Dendritic cell treated with granulocyte-macrophage colony-stimulating factor and Interleukin-4, amounts not matched to agents 40 ng/mL and 50 ng/mL, for 4 days (primary cell): ENCODE data around the gene RYR3.
"Not testable (repeated sequence)": the region's sequence is repeated elsewhere in the genome, so short reads cannot be mapped to it uniquely, and the experiment has no call there.

Experiments used
- H3K27ac Mint-ChIP-seq: one replicate; pipeline ENCODE4 v1.8.0; 2022; ENCODE audit warnings: mild to moderate bottlenecking, mixed read lengths
- H3K27me3 Mint-ChIP-seq: one replicate; pipeline ENCODE4 v1.8.0; 2022; ENCODE audit warnings: mild to moderate bottlenecking, mixed read lengths
- H3K36me3 Mint-ChIP-seq: one replicate; pipeline ENCODE4 v1.8.0; 2022; ENCODE audit warnings: low read depth, mixed read lengths
- H3K4me1 Mint-ChIP-seq: one replicate; pipeline ENCODE4 v1.8.0; 2022; ENCODE audit warnings: low read depth, mixed read lengths
- H3K4me3 Mint-ChIP-seq: one replicate; pipeline ENCODE4 v1.8.0; 2022; ENCODE audit warnings: mild to moderate bottlenecking, moderate library complexity, mixed read lengths
- H3K9me3 Mint-ChIP-seq: one replicate; pipeline ENCODE4 v1.8.0; 2022; ENCODE audit warnings: mixed read lengths
- intact Hi-C: fragments of 100-400 bp; cut with micrococcal nuclease; formaldehyde crosslinking; loops from one replicate; pipeline ENCODE4 v1.15.0; 2022

Gene RYR3

DNA sequence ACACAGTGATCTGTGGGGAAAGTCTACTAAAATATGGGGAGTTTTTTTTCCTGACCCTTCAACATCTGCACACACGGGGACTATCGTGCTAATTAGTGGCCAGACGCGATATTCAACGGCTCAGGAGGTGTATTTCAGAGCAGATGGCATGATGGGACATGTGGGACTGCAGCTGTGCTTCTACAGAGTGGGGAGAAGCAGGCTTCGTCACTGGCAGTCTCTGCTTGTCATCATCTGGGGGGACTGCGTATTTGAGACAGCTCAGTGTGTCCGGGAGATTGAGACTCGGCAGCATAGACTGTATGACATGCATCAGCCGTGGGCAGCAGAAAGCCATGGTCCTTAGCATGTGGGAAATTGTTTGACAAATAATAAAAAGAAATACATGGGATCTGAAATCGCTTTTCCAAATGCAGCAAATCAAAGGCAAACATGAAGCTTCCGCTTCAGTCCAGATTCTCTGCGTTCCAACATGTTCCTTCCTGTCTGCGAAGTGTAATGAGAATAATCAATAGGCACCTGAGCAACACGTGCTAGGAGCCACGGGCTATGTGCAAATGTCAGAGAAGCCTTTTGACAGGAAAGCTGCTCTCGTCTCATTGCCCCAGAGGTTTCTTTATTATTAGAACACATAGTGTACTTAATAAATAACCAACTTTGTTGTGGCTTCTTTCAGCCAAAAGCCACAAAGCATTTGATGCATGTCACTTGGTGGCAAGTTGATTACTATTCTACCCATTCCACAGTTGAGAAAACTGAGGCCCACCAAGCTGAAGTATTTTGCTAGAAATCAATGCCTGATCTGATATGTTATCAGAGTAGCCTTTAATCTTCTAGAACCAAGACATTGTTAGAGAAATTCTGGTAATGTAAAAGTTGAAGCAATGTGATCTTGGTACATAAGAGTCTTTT is 276.3 kb downstream of the RYR3 start:
- Mint-ChIP-seq H3K4me3 (no peak overlapping the region), H3K27me3 (no peaks in the 10 kb centered on the region), H3K27ac (no peak overlapping the region), H3K36me3 (no peaks in the 10 kb centered on the region), H3K9me3 (no peaks in the 10 kb centered on the region), H3K4me1 (no peaks in the 10 kb centered on the region)
- intact Hi-C loops: no loop called here

DNA sequence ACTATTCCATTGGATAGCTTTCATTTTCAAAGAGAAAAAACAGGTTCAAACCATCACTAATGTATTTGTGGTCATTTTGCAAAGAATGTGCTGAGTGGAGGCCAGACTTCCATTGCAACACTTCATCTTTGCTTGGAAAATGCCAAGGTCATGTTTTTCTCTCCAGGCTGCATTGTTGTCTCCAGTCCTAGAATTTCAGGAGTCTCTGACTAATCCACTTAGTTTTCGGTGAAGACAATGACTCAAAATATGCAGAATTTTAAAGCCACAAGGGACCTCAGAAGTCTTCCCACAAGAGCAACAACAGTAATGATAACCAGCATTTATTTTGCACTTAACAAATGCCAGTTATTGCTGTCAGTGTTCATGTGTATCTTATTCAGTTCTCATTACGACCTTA is 277.0 kb downstream of the RYR3 start:
- H3K27ac Mint-ChIP-seq: no peak overlapping the region
- no peaks in the 10 kb centered on the region for H3K36me3 Mint-ChIP-seq
- H3K9me3 Mint-ChIP-seq: no peaks in the 10 kb centered on the region
- H3K27me3 Mint-ChIP-seq: no peaks in the 10 kb centered on the region
- intact Hi-C loops: no loop called here
- no peaks in the 10 kb centered on the region for H3K4me1 Mint-ChIP-seq
- H3K4me3 Mint-ChIP-seq: no peak overlapping the region

DNA sequence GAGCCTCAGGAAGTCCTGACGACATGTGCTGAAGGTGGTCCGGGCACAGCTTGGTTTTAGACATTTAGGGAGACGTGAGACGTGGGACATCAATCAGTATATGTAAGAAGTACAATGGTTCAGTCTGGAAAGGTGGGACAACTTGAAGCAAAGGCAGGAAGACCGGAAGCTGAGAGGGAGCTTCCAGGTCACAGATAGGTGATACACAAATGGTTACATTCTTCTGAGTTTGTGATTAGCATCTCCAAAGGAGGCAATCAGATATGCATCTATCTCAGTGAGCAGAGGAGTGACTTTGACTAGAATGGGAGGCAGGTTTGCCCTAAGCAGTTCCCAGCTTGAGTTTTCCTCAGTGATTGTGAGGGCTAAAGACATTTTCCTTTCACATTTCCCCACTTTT is 282.1 kb downstream of the RYR3 start:
- no peaks in the 10 kb centered on the region for H3K9me3 Mint-ChIP-seq
- no peaks in the 10 kb centered on the region for H3K4me1 Mint-ChIP-seq
- intact Hi-C loops: no loop called here
- H3K36me3 Mint-ChIP-seq: no peaks in the 10 kb centered on the region
- H3K4me3 Mint-ChIP-seq: no peak overlapping the region
- H3K27me3 Mint-ChIP-seq: no peaks in the 10 kb centered on the region
- no peak overlapping the region for H3K27ac Mint-ChIP-seq

DNA sequence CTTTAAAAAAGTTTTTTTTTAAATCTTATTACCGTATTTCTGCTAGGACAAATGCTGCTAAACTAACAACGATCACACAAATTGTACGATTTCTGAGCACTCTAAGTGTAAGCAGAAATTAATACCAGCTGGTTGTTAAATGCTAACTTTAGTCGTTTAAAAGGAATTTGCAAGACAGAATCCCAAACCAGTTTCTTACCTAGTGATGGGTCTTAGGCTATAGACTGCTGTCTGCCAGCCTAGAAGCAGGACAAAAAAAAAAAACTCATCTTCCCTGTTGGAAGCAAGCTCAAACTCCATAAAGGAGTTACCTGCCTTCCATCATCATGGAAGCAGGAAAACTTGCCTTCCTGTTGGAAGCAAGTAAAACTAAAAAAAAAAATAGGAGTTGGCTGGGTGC is 287.6 kb downstream of the RYR3 start:
- intact Hi-C loops: not testable (repeated sequence)

DNA sequence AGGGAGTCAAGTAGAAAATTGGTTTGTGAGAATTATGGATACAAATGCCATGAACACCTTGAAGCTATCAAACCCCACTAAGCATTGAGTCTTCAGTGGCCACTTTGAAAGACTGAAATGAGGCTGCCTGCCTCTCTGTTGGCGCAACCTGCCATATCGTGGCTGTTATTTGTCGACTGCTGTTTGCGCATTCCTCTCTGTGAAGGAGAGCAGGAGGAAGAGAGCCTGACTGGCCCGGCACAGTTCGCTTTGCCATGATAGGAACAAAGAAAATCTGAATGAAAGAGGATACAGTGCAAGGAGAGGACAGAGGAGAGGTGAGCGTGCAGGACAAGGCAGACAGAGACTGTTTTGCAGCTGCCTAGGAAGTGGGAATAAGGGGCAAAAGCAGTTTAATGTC is 289.4 kb downstream of the RYR3 start:
- H3K27ac Mint-ChIP-seq: no peak overlapping the region

More for the DNA sequence above, 287.6 kb downstream of the RYR3 start:
- not testable (repeated sequence) for H3K4me1 Mint-ChIP-seq, H3K36me3 Mint-ChIP-seq, H3K27me3 Mint-ChIP-seq, H3K9me3 Mint-ChIP-seq, H3K4me3 Mint-ChIP-seq, H3K27ac Mint-ChIP-seq

DNA sequence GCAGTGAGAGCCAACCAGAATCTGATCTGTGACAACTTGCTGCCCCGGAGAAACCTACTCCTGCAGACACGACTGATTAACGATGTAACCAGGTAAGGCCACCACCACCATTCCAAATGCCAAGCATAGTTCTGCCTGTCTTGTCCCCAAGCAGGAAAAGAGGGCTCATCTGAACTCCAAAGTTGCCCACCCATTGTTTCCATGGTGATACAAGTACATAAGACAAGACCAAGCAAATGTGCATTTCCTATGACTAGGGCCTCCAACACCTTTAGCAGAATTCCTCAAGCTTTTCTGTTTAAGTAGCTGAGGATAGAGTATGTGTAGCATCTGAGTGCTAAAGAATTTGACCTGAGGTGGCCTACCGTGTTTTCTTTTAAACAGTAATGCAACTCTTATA is 290.7 kb downstream of the RYR3 start:
- no peak overlapping the region for H3K4me3 Mint-ChIP-seq
- intact Hi-C loops: no loop called here
- H3K9me3 Mint-ChIP-seq: no peaks in the 10 kb centered on the region
- H3K4me1 Mint-ChIP-seq: no peaks in the 10 kb centered on the region
- H3K27me3 Mint-ChIP-seq: no peaks in the 10 kb centered on the region
- no peak overlapping the region for H3K27ac Mint-ChIP-seq
- H3K36me3 Mint-ChIP-seq: no peaks in the 10 kb centered on the region

More for the DNA sequence above, 289.4 kb downstream of the RYR3 start:
- H3K27me3 Mint-ChIP-seq: no peaks in the 10 kb centered on the region
- no peaks in the 10 kb centered on the region for H3K4me1 Mint-ChIP-seq
- no peaks in the 10 kb centered on the region for H3K36me3 Mint-ChIP-seq
- H3K9me3 Mint-ChIP-seq: no peaks in the 10 kb centered on the region
- intact Hi-C loops: no loop called here
- H3K4me3 Mint-ChIP-seq: no peak overlapping the region

DNA sequence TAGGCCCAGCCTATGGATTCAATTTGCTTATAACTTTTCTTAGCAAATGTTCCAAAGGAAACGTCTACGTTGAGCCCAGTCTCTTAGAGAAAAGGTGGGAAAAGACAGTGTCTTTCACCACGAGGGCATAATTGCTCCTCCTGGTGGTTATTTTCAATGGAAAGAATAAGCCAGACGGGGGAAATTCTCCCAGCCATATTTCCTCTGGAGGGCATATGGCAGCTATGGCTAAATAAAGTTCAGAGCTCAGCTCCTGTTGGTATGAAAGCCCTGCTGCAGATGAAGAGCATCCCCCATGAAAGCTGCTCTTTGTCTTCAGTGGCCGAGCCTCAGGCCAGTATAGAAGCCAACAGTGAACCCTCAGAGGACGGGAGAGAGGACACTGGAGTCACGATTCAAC is 297.9 kb downstream of the RYR3 start:
- H3K4me1 Mint-ChIP-seq: no peaks in the 10 kb centered on the region
- no peaks in the 10 kb centered on the region for H3K36me3 Mint-ChIP-seq
- intact Hi-C loops: no loop called here
- no peaks in the 10 kb centered on the region for H3K9me3 Mint-ChIP-seq
- no peak overlapping the region for H3K4me3 Mint-ChIP-seq
- no peaks in the 10 kb centered on the region for H3K27me3 Mint-ChIP-seq
- no peak overlapping the region for H3K27ac Mint-ChIP-seq

DNA sequence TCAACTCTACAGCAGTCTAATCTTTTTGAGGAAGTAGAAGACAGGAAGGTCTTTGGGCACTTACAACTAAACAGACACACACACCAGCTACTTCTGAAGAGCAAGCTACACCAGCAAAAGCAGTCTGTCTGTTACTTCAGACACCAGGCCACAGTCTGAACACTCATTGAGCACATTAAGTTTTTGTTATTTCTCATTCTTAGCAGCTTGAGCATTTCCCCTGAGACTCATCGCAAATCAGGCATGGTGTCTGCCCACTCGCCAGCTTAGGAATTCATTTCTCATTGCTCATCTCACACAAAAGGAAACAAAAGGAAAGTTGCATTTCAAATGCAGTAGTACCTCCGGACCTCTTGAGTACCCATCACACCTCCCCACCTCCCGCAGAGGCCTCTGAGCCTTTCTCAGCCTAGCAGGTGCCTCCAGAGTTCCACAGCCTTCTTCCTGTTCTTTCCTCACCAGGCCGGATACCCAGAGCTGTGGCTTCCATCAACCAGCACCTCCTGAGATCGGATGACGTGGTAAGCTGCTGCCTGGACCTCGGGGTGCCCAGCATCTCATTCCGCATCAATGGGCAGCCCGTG is 302.0 kb downstream of the RYR3 start:
- Mint-ChIP-seq H3K9me3 (no peaks in the 10 kb centered on the region), H3K4me1 (no peaks in the 10 kb centered on the region), H3K36me3 (no peaks in the 10 kb centered on the region), H3K27me3 (no peaks in the 10 kb centered on the region), H3K4me3 (no peak overlapping the region), H3K27ac (no peak overlapping the region)
- intact Hi-C loops: no loop called here

DNA sequence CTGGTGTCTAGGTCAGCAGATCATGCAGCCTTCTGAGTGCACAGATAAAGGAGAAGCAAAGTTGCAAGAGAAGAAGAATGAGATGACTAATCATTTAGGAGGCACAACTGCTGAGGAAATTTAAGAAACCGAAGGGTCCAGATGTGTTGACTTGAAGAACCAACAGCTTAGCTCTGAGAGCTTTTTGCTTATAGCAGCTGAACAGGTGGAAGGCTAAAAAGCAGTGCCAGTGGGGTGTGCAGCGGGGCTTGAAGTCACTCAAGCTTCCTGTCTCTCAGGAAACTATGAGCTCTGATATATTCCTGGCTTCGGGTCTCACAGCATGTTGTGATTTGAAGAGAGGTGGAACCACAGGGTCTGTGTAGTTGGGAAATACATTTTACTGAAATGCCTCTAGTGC is 305.7 kb downstream of the RYR3 start:
- H3K4me3 Mint-ChIP-seq: no peak overlapping the region
- no peaks in the 10 kb centered on the region for H3K36me3 Mint-ChIP-seq
- H3K9me3 Mint-ChIP-seq: no peaks in the 10 kb centered on the region
- H3K27ac Mint-ChIP-seq: no peak overlapping the region
- intact Hi-C loops: no loop called here
- no peaks in the 10 kb centered on the region for H3K27me3 Mint-ChIP-seq
- H3K4me1 Mint-ChIP-seq: no peaks in the 10 kb centered on the region

DNA sequence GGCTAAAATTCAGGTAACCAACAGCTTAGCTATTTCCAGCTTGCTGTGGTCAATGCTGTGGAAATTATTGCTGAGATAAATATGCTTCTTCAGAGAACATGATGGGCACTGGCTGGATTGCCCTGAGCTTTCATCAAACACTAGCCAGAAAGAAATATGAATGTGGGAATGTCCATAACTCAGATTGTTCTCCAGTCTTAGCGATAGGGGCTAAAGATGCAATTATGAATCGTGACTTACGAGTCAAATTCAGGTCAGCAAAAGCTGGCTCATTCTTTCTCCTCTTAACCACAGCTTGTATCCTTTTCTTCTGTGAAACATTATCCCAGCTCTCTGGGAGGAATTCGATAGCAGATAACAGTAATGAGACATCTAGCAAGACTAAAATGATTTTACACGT is 307.6 kb downstream of the RYR3 start:
- intact Hi-C loops: no loop called here
- Mint-ChIP-seq H3K36me3 (no peaks in the 10 kb centered on the region), H3K4me3 (no peak overlapping the region), H3K27me3 (no peaks in the 10 kb centered on the region), H3K9me3 (no peaks in the 10 kb centered on the region), H3K27ac (no peak overlapping the region), H3K4me1 (no peaks in the 10 kb centered on the region)

DNA sequence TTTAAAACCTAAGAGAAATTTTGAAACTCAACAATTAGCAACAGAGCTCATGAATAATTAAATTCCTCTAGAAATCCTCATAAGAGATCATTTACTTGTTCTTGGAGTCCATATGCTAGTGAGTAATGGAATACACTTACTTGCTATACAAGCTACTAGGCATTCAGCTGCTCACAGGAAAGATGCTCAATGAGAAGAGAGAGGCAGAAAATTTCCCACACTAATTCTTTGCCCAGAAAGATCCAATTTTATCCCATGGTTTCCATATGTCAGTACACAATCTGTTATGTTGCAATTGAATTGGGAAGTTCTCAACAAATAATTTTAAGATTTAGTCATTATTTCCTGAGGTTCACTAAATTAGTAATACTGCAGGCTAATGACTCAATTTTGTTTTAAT is 310.4 kb downstream of the RYR3 start:
- no peak overlapping the region for H3K27ac Mint-ChIP-seq
- no peaks in the 10 kb centered on the region for H3K27me3 Mint-ChIP-seq
- no peaks in the 10 kb centered on the region for H3K4me1 Mint-ChIP-seq
- H3K9me3 Mint-ChIP-seq: peaks cover 13% of the 10 kb centered on the region
- intact Hi-C loops: no loop called here
- no peak overlapping the region for H3K4me3 Mint-ChIP-seq
- no peaks in the 10 kb centered on the region for H3K36me3 Mint-ChIP-seq

DNA sequence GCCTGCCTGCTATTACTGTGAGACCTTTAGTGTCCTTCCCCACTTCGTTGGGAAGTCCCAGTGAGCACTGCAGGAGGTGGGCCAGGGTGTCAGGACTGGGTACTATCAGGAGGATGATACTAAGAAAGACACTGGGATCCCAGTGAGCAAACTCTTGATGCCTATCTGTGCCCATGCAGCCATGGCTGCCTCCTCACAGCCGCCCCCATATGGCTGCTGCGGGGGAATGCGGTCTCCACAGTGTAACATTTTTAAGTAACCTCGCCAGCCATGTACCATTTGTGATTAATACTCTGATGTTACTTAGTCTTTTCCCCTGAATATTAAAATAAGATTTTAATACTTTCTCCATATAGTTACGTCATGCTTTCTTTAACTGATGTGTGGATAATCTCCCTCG is 312.2 kb downstream of the RYR3 start:
- H3K36me3 Mint-ChIP-seq: no peaks in the 10 kb centered on the region
- H3K4me3 Mint-ChIP-seq: no peak overlapping the region
- peaks cover 13% of the 10 kb centered on the region for H3K9me3 Mint-ChIP-seq
- intact Hi-C loops: no loop called here
- H3K27ac Mint-ChIP-seq: no peak overlapping the region
- H3K27me3 Mint-ChIP-seq: peaks cover under 1% of the 10 kb centered on the region
- H3K4me1 Mint-ChIP-seq: no peaks in the 10 kb centered on the region

DNA sequence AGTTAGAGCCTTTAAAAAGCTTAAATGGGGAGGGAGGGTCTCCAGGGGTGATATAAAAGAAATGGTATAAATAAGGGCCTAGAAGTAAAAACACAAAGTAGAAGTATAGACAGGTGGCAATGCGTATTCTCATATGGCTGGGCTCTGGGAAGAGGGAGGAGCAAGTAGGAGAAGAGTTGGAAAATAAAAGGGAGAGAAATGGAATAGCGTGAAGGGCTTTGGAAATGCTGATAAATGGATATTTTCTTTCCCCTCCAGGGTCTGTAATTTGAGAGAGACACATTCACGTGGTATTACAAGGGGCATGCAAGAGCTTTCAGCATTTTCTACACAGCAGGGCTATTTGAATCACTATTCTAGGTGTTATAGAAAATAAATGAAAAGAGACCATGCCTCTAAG is 313.7 kb downstream of the RYR3 start:
- H3K36me3 Mint-ChIP-seq: no peaks in the 10 kb centered on the region
- no peak overlapping the region for H3K27ac Mint-ChIP-seq
- no peak overlapping the region for H3K4me3 Mint-ChIP-seq
- H3K9me3 Mint-ChIP-seq: peaks cover 13% of the 10 kb centered on the region
- H3K4me1 Mint-ChIP-seq: no peaks in the 10 kb centered on the region
- peaks cover 1% of the 10 kb centered on the region for H3K27me3 Mint-ChIP-seq
- intact Hi-C loops: no loop called here

DNA sequence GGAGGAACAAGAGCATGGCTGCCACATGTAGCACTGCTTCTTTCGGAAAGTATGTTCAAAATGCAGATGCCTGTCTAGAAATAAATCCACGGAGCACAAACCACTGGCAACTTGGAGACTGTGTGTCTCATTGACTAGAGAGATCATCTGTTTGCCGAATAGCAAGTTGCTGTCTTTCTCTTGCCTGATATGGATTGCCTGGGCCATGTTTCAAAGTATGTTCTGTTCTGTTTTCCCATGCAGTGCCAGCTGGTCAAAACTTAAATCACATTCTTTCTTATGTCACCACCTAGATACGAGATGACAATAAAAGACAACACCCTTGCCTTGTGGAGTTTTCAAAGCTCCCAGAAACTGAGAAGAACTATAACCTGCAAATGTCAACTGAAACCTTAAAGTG is 318.9 kb downstream of the RYR3 start:
- Mint-ChIP-seq H3K36me3 (no peaks in the 10 kb centered on the region), H3K4me1 (no peaks in the 10 kb centered on the region), H3K27me3 (peaks cover 1% of the 10 kb centered on the region), H3K9me3 (peaks cover 13% of the 10 kb centered on the region), H3K27ac (no peak overlapping the region), H3K4me3 (no peak overlapping the region)
- intact Hi-C loops: no loop called here

DNA sequence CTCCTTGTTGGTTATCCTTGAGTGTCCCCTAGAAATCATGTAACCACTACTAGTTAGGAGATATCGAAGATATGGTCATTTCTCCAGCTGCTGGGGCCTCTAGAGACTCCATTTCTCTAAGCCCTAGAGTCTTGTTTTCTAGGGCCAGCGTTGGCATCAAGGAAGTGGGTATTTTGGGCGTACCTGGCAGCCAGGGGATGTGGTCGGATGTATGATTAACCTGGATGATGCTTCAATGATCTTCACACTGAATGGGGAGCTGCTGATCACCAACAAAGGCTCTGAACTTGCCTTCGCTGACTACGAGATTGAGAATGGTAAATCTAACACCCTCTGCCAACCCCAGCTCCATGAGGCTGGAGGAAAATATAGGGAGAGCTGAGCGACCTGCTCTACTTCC is 325.5 kb downstream of the RYR3 start:
- no peaks in the 10 kb centered on the region for H3K36me3 Mint-ChIP-seq
- H3K4me1 Mint-ChIP-seq: no peaks in the 10 kb centered on the region
- no peak overlapping the region for H3K27ac Mint-ChIP-seq
- H3K9me3 Mint-ChIP-seq: no peaks in the 10 kb centered on the region
- intact Hi-C loops: no loop called here
- no peak overlapping the region for H3K4me3 Mint-ChIP-seq
- no peaks in the 10 kb centered on the region for H3K27me3 Mint-ChIP-seq
